Measurements from ENCODE around the gene AMMECR1L.

Gene AMMECR1L

GRCh38 chr2:127857265-127857808 lies 28.4 kb downstream of the AMMECR1L start:
- DNase-seq = peak; percentile 7
- Mint-ChIP-seq H3K36me3 (ENCODE audit: low read depth) (peaks cover 25% of the 10 kb centered on the region), H3K4me1 (peaks cover 41% of the 10 kb centered on the region), H3K27me3 (ENCODE audit: low read depth, poor library complexity) (peaks cover 9% of the 10 kb centered on the region), H3K27ac (peak overlapping the region; percentile 47), H3K9me3 (no peaks in the 10 kb centered on the region), H3K4me3 (peak overlapping the region; percentile 95)
- TF ChIP-seq CTCF (IDR thresholded peaks at IDR 0.05) = no peak

- H3K36me3 Mint-ChIP-seq (ENCODE audit: low read depth) = peaks cover 61% of the 10 kb centered on the region
- no peak overlapping the region for H3K4me3 Mint-ChIP-seq
- no peaks in the 10 kb centered on the region for H3K9me3 Mint-ChIP-seq
- peaks cover 23% of the 10 kb centered on the region for H3K4me1 Mint-ChIP-seq
- no peak for DNase-seq
- peaks cover 6% of the 10 kb centered on the region for H3K27me3 Mint-ChIP-seq (ENCODE audit: low read depth, poor library complexity)
- peak overlapping the region; percentile 7 for H3K27ac Mint-ChIP-seq
- no peak for TF ChIP-seq CTCF (IDR thresholded peaks at IDR 0.05)
Measured at GRCh38 chr2:127853671-127854070, 32.1 kb downstream of the AMMECR1L start.

GRCh38 chr2:127852388-127852787 lies 33.4 kb downstream of the AMMECR1L start:
- Mint-ChIP-seq H3K4me3 (no peak overlapping the region), H3K36me3 (ENCODE audit: low read depth) (peaks cover 67% of the 10 kb centered on the region), H3K4me1 (peaks cover 15% of the 10 kb centered on the region), H3K27ac (no peak overlapping the region), H3K27me3 (ENCODE audit: low read depth, poor library complexity) (peaks cover 6% of the 10 kb centered on the region), H3K9me3 (no peaks in the 10 kb centered on the region)
- DNase-seq = no peak
- TF ChIP-seq CTCF (IDR thresholded peaks at IDR 0.05) = no peak

GRCh38 chr2:127847931-127848330 lies 37.8 kb downstream of the AMMECR1L start:
- no peaks in the 10 kb centered on the region for H3K27me3 Mint-ChIP-seq (ENCODE audit: low read depth, poor library complexity)
- H3K27ac Mint-ChIP-seq = no peak overlapping the region
- no peak for TF ChIP-seq CTCF (IDR thresholded peaks at IDR 0.05)

GRCh38 chr2:127844973-127845372 lies 40.8 kb downstream of the AMMECR1L start:
- no peak for DNase-seq
- H3K4me1 Mint-ChIP-seq = no peaks in the 10 kb centered on the region
- H3K9me3 Mint-ChIP-seq = peaks cover 5% of the 10 kb centered on the region
- no peak overlapping the region for H3K27ac Mint-ChIP-seq
- H3K4me3 Mint-ChIP-seq = no peak overlapping the region
- no peaks in the 10 kb centered on the region for H3K27me3 Mint-ChIP-seq (ENCODE audit: low read depth, poor library complexity)
- no peak for TF ChIP-seq CTCF (IDR thresholded peaks at IDR 0.05)
- peaks cover 49% of the 10 kb centered on the region for H3K36me3 Mint-ChIP-seq (ENCODE audit: low read depth)

More at GRCh38 chr2:127847931-127848330, 37.8 kb downstream of the AMMECR1L start:
- no peak for DNase-seq
- Mint-ChIP-seq H3K9me3 (no peaks in the 10 kb centered on the region), H3K4me3 (no peak overlapping the region), H3K36me3 (ENCODE audit: low read depth) (peaks cover 77% of the 10 kb centered on the region), H3K4me1 (no peaks in the 10 kb centered on the region)

GRCh38 chr2:127843677-127844076 lies 42.1 kb downstream of the AMMECR1L start:
- Mint-ChIP-seq H3K4me3 (no peak overlapping the region), H3K36me3 (ENCODE audit: low read depth) (peaks cover 36% of the 10 kb centered on the region), H3K9me3 (peaks cover 5% of the 10 kb centered on the region), H3K4me1 (no peaks in the 10 kb centered on the region), H3K27ac (peak overlapping the region; percentile 51), H3K27me3 (ENCODE audit: low read depth, poor library complexity) (no peaks in the 10 kb centered on the region)
- DNase-seq = no peak
- no peak for TF ChIP-seq CTCF (IDR thresholded peaks at IDR 0.05)
